ENCODE data around the gene UNC93B1.
A peak's percentile ranks its signal among the peaks of the same experiment; 100 is the strongest.

UNC93B1 gene, protein sequence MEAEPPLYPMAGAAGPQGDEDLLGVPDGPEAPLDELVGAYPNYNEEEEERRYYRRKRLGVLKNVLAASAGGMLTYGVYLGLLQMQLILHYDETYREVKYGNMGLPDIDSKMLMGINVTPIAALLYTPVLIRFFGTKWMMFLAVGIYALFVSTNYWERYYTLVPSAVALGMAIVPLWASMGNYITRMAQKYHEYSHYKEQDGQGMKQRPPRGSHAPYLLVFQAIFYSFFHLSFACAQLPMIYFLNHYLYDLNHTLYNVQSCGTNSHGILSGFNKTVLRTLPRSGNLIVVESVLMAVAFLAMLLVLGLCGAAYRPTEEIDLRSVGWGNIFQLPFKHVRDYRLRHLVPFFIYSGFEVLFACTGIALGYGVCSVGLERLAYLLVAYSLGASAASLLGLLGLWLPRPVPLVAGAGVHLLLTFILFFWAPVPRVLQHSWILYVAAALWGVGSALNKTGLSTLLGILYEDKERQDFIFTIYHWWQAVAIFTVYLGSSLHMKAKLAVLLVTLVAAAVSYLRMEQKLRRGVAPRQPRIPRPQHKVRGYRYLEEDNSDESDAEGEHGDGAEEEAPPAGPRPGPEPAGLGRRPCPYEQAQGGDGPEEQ

DNA sequence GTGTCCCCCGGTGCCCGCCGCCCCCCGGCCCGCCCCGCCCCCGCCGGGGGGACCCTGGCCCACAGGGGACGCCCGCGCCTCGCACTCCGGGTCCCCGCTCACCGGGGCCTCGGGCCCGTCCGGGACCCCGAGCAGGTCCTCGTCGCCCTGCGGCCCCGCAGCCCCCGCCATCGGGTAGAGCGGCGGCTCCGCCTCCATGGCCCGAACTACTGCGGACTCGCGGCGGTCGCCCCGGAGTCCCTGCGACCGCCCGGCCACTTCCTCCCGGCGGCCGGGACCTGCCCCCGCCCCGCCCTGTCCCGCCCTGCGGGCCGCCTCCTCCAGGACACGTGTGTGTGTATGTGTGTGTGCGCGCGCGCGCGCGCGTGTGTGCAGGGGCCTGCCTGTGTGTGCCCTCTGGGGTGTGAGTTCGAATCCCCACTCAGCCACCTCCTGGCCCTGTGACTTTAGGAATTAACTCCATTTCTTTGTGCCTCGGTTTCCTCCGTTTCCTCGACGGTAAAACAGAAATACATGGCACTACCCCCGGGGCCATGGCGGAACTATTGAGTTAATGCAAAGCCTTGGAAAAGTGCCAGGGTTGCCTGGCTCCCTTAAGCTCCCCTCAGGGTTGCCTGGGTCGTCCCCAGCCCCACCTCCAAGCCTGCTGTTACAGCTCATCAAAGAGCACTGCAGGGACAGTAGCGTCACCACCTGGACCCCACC, at the start of gene UNC93B1:
Gene UNC93B1 (minus strand): TSS at position 252 of the 705 bp plus-strand sequence. CDS start 54 bp downstream, at position 198.
- DNase-seq: peak; percentile 92

DNA sequence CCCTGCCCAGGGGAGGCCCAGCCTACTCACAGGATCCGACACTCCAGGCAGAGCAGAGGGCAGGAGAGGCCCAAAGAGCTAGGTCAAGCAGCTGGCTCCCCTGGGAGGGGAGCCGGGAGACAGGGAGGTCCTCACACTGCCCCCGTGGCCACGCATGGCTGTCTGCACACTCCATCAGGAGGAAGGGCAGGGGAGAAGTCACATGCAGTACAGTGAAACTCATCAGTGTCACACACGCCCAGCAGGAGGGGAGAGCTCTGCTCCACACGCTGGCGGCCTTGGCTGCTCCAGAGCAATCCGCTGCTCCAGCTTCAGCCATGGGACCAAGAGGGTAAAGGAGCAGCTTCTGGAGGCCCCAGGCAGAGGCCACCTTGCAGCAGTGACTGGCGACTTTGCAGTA, 49.2 kb upstream of the UNC93B1 start:
- DNase-seq: peak; percentile 48

DNA sequence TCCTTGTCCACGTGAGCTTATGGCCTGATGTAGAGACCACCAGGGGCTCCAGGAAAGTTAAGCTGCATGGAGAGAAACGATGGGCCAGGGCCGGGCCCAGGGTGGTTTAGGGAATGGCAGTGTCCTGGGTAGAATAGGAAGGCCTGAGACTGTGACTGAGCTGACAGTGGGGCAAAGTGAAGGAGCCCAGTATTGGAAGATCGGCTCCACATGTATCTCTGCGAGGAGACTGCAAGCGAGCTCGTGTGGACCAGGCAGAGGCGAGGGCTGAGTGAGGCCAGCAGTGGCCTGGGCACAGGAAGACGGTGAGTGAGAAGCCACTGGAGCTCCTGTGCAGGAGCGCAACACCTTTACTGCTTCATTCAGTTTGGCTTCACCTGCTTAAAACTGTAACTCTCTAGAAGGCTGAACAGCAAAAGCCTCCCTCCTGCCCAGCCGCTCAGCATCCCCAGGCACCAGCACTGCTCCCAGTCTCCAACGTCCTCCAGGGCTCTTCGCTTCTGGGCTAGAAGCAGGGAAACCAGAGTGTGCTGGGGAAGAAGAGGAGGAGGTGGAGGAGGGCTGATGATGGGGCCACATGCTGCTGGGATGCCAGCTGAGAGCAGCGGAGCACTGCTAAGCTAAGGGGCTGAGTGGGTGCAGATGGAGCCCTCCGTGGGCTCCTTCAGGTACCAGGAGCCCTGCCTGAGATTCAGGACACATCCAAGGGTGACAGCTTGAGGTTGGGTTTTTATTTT, 48.4 kb upstream of the UNC93B1 start:
- DNase-seq: peak; percentile 52

- DNase-seq: peak; percentile 58
Measured at GRCh38 chr11:68051191-68052136, 47.6 kb upstream of the UNC93B1 start.

DNA sequence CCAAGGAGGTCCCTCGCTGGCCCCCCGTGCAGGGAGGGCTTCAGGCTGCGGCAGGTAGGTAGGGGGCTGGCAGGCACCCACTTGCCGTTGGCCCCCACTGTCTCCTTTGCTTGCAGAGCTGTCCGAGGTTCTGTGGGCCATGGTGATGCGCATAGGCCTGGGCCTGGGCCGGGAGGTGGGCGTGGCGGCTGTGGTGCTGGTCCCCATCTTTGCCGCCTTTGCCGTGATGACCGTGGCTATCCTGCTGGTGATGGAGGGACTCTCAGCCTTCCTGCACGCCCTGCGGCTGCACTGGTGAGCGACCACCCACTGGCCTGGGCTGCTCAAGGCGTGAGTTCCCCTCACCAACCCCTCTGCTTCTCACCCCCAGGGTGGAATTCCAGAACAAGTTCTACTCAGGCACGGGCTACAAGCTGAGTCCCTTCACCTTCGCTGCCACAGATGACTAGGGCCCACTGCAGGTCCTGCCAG, 46.5 kb upstream of the UNC93B1 start:
- peak; percentile 57 for DNase-seq

GRCh38 chr11:68049509-68050370, 45.8 kb upstream of the UNC93B1 start:
- no peak for DNase-seq

GRCh38 chr11:68048681-68049508, 45.0 kb upstream of the UNC93B1 start:
- peak; percentile 56 for DNase-seq

DNA sequence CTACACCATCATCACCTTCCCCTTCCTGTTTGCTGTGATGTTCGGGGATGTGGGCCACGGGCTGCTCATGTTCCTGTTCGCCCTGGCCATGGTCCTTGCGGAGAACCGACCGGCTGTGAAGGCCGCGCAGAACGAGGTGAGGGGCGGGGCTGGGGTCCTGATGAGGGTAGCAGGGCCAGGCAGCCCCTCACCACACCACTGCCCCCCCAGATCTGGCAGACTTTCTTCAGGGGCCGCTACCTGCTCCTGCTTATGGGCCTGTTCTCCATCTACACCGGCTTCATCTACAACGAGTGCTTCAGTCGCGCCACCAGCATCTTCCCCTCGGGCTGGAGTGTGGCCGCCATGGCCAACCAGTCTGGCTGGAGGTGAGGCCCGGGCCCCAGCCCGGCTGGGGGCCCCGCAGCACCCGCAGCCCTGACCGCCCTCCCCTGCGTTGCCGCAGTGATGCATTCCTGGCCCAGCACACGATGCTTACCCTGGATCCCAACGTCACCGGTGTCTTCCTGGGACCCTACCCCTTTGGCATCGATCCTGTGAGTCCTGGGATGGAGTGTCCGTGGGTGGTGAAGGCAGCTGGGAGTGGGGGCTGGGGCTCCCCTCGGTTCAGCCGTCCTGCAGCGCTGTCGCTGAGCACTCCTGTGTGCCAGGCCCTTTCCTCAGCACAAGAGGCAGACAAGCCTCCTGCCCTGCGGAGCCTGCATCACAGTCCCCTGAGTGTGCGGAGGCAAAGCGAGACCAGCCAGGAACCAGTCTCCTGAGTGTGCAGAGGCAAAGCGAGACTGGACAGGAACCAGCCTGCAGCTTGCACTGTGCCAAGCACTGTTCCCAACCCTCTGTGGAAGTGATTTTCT, 43.8 kb upstream of the UNC93B1 start:
- DNase-seq: no peak

- DNase-seq: no peak
Measured at GRCh38 chr11:68044898-68045351, 41.0 kb upstream of the UNC93B1 start.

DNA sequence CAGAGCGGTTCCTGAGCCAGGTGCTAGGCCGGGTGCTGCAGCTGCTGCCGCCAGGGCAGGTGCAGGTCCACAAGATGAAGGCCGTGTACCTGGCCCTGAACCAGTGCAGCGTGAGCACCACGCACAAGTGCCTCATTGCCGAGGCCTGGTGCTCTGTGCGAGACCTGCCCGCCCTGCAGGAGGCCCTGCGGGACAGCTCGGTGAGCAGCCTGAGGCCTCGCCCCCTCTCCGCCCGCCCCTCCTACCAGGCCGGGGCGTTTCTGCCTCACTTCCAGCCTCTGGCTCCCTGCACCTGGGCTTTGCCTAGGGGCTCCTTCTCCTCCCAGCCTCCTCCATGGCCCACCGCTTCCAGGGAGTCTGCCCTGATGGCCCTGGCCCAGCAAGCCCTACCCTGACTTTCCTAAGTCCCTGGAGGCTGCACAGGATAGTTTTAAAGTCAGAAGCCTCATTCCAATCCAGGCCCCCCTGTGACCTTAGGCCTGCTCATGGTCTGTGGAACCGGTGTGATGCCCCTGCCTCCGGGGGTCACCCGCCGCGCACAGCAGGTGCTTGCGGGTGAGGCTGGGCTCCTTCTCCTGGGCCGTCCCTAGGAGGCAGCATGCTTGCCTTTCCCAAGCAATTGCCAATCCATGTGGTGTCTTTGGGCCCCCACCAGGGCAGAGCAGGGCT, 40.4 kb upstream of the UNC93B1 start:
- DNase-seq: no peak

- no peak for DNase-seq
Measured at GRCh38 chr11:68043349-68044144, 39.6 kb upstream of the UNC93B1 start.

GRCh38 chr11:68043029-68043348, 39.1 kb upstream of the UNC93B1 start:
- no peak for DNase-seq

DNA sequence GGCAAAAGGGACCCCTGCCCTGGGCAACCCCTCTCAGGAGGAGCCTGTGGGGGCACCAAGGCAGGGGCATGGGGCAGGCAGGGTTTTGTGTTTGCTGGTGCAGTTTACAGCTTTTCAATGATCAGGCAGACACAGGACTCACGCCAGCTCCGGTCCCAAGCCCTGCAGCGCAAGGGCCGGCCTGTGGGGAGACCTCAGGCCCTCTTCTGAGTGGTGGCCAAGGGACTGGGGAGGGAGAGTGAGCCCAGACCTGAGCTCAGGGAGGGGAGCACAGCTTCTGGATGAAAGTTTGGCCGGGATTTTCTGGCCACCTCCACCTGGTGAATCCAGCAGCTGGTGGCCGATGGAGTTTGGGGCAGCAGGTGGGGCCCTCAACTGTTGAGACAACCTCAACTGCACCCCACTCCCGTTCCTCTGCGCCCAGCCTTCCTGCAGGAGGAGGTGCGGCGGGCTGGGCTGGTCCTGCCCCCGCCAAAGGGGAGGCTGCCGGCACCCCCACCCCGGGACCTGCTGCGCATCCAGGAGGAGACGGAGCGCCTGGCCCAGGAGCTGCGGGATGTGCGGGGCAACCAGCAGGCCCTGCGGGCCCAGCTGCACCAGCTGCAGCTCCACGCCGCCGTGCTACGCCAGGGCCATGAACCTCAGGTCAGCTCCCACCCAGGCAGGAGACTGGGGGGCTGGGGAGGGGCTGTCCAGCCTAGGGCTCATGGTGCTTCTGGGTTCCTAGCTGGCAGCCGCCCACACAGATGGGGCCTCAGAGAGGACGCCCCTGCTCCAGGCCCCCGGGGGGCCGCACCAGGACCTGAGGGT, 38.5 kb upstream of the UNC93B1 start:
- DNase-seq: peak; percentile 62

DNA sequence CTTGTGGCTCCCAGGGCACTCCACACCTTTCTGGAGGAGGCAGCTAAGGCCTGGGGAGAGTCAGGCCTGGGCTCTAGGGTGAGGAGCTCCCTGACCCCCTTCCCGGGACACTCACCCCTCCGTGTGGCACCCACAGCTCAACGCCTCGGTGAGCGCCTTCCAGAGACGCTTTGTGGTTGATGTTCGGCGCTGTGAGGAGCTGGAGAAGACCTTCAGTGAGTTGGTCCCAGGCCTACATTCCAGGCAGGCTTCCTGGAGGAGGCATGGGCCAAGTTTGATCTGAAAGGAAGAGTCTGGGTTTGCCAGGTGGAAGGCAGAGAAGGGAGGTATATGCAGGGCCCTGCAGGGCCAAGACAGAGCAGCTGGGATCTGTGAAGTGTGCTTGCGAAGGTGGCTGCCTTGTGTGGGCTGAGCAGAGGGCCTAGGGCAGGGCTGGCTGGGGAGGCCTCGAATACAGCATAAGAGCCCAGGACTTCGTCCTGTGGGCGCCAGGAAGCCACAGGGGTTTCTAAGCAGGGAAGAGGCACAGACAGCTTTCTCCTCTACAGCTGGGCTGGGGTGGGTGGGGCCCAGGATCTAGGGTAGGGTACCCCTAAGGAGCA, 37.8 kb upstream of the UNC93B1 start:
- DNase-seq: no peak

DNA sequence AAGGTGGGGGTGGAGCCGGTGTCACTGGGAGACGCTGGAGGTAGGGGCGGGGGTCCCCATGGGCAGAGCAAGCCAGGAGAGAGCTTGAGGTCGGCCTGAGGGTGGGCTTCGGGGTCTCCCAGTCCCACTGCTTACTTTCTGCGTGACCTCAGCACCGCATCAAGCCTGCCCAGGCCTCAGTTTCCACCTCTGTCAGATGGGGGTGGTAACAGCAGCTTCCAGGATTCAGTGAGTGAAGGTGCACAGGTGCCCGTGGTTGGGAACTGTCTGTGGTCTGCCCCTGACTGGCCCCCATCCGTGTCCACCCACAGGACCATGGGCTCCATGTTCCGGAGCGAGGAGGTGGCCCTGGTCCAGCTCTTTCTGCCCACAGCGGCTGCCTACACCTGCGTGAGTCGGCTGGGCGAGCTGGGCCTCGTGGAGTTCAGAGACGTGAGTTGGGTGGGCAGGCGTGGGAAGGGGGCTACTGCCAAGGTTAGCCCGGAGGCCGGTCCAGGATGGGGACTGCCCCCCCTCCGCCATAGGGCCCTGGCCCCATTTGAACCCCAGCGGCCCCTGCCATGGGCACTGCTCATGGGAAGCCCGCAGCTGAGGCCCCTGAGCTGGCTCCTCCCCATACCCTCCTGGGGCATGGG, 37.2 kb upstream of the UNC93B1 start:
- no peak for DNase-seq

All from activated effector memory CD4-positive, alpha-beta T cell treated with anti-CD3 and anti-CD28 coated beads, Interleukin-2, amount 50 U/mL, for 16 hours (primary cell).